HG02759 (cell line): Measurements from ENCODE around the gene SLC52A1.
A peak's percentile ranks its signal among the peaks of the same experiment; 100 is the strongest.
"Not testable (repeated sequence)": the region's sequence is repeated elsewhere in the genome, so short reads cannot be mapped to it uniquely, and the experiment has no call there.

Source experiments
- ATAC-seq: cut with Tn5 transposase; IDR thresholded peaks from one replicate; pipeline ENCODE4 v1.9.1; 2021; ENCODE audit warnings: mild to moderate bottlenecking, moderate library complexity; ENCODE audit not compliant: unreplicated experiment

Gene SLC52A1

DNA sequence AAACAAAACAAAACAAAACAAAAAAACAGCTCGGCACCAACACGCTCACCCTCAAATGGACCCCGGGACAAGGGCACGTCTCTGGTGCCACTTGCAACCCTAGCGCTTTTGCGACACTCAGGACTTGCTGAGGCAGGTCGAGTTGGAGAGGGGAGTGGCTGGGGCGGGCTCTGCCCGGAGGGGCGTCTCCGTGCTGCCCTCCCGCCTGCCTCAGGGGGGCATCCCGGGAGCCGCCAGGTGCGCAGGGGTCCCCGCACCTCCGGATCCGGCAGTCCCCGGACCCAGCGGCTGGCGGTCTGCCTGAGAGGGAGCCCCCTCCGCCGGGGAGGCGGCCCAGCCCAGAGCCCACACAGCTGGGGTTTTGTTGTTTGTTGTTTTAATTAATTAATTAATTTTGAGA lies at the start of gene SLC52A1:
SLC52A1 (minus strand) TSS at position 112 of the 400 bp plus-strand sequence. CDS start 820 bp downstream, outside the sequence.
- no peak for ATAC-seq

- ATAC-seq: no peak
Measured at GRCh38 chr17:5080591-5080990, 45.4 kb upstream of the SLC52A1 start.

DNA sequence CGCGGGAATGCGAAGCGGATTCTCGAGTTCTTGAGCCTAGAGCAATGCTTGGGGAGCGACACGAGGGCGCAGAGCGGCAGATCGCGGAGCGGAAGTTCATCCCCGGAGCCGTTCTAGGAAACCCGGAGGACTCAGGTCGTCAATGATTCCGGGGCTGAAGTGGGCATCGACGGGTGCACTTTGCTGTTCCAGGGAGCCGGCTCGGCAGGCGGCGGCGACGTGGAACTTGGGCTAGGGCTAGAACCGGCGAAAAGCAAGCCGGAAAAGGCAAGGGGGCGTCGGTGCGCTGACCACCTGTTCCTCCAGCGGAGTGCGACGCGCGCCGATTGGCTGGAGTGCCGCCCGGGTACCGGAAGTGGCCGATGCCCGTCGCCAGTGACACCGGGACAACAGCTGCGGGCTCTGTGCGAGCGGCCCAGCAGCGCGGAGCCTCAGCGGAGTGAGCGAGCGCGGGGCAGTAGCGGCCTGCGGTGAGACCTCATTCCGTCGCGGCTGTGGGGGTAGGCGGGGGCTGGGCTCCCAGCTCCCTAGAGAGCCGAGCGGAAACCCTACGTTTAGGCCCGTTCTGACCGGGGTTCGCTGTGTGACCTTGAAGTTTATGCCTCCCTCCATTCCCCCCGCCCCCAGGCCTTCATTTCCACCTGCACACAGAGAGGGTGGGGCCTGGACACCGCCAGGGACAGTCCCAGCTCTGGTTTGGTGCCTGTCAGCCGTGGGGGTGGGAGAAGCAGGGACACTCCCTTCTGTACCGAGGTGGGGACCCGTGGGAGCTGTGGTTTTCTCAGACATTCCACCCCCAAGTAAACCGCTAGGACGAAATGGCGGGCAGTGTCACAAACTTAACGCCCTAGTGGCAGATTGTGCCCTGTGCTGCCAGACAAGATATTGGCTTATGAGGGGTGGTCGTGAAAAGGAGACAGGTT lies 43.1 kb upstream of the SLC52A1 start, which contains the start of gene ZFP3:
ZFP3 (plus strand) TSS at position 362 of the 923 bp plus-strand sequence. CDS start 13,038 bp downstream, outside the sequence.
- peak; percentile 85 for ATAC-seq

- no peak for ATAC-seq
Measured at GRCh38 chr17:5077781-5078105, 42.5 kb upstream of the SLC52A1 start.

DNA sequence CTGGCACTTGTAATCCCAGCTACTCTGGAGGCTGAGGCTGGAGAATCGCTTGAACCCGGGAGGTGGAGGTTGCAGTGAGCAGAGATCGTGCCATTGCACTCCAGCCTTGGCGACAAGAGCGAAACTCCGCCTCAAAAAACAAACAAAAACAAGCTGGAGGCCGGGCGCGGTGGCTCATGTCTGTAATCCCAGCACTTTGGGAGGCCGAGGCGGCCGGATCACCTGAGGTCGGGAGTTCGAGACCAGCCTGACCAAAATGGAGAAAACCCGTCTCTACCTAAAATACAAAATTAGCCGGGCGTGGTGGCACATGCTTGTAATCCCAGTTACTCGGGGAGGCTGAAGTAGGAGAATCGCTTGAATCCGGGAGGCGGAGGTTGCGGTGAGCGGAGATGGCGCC lies 42.0 kb upstream of the SLC52A1 start:
- not testable (repeated sequence) for ATAC-seq

DNA sequence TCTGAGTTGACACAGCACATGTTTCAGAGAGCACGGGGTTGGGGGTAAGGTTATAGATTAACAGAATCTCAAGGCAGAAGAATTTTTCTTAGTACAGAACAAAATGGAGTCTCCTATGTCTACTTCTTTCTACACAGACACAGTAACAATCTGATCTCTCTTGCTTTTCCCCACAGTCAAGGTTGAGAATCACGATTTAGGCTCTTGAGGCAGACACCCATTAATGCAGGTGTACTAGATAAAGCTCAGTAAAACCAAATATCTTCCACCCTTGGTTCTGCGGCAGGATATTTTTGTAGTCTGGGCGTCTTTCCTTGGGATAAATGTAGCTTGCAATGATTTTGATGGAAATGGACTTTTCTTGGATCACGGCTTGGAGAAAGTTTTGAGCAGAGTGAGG lies 40.2 kb upstream of the SLC52A1 start:
- not testable (repeated sequence) for ATAC-seq

DNA sequence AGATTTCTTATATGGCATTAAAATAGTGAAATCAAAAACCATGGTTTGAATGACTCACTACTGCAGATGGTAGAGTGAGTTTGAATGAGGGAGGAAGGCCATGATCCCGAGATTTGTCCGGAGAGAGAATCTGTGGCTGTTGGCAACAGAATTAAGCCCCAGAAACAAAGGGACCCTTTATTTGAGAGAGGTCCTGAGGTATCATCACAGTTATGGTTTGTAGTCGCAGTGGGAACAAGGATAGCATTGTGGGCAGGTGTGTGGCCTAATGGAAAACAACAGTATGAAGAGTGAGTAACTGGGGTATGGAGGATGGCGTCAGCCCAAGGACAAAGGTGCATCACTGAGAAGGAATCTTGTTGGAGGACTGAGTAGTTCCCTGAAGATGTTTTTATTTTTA lies 34.5 kb upstream of the SLC52A1 start:
- ATAC-seq: no peak

DNA sequence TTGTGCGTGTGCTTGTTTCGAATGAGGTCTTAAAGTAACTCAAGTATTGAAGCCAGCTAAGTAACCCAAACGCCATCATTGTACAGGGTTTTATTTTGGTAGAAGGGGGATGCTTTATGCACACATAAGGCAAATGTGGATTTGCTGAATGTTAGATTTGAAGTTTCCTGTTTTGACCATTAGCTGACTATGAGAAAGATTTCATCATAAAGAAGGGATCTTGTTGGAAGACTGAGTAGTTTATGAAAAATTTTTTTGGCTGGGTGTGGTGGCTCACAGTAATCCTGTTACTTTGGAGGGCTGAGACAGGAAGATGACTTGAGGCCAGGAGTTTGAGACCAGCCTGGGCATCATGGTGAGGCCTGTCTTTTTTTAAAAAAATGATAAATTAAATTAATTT lies 33.0 kb upstream of the SLC52A1 start:
- no peak for ATAC-seq

- ATAC-seq: no peak
Measured at GRCh38 chr17:5065227-5065744, 30.1 kb upstream of the SLC52A1 start.

GRCh38 chr17:5055543-5055942 lies 20.3 kb upstream of the SLC52A1 start:
- ATAC-seq: no peak

GRCh38 chr17:5050278-5050677 lies 15.1 kb upstream of the SLC52A1 start:
- ATAC-seq: no peak

DNA sequence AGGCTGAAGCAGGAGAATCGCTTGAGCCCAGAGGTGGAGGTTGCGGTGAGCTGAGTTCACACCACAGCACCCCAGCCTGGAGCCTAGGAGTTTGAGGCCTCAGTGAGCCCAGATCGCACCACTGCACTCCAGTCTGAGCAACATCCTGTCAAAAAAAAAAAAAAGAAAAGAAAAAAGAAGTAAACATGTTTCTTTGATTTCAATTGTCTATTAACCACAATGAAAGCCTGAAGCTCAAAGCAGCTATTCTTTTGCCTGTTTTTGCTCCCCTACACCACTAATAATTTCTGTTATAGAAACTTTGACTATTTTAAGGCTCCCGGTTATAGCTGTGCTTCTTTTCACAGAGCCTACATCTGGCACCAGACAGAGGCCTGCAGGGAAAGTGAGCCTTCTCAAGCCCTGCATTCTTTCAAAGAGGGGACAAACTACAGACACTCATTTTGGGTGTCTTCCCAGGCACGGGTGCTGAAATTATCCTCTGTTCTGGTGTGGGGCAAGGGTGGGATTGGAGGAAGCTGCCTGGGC lies 14.2 kb upstream of the SLC52A1 start:
- no peak for ATAC-seq

DNA sequence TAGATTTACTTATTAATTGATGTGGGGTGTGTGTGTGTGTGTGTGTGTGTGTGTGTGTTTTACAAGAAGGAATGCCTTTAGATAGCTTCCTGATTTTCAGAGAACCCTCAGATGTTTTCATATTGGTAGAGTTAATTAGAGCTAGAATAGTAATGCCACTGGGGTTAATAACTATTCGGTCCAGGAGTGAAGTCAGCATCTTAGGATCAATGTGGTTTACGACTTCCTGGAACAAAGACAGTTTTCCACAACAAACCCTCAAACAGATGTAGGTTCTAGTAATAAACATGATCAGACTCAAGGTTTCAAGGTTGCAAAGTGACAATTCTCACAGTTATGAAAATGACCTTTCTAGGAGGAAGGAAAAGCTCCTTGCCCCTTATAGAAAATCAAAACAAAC lies 12.2 kb upstream of the SLC52A1 start:
- no peak for ATAC-seq

DNA sequence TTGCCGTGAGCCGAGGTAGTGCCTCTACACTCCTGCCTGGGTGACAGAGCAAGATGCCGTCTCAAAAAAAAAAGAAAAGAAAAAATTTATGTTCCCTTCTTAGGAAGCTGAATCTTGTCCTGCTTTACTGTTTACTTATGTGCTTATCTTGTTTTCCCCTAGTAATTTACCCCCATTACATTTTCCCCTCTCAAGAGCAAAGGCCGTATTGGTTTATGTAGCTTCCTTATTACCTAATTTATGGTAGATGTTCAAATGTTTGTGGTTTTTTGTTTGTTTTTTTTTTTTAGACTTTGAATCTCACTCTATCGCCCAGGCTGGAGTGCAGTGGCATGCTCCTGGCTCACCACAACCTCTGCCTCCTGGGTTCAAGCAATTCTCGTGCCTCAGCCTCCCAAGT lies 10.3 kb upstream of the SLC52A1 start:
- ATAC-seq: no peak

- ATAC-seq: no peak
Measured at GRCh38 chr17:5044630-5045029, 9.4 kb upstream of the SLC52A1 start.

- ATAC-seq: no peak
Measured at GRCh38 chr17:5043524-5043923, 8.3 kb upstream of the SLC52A1 start.

DNA sequence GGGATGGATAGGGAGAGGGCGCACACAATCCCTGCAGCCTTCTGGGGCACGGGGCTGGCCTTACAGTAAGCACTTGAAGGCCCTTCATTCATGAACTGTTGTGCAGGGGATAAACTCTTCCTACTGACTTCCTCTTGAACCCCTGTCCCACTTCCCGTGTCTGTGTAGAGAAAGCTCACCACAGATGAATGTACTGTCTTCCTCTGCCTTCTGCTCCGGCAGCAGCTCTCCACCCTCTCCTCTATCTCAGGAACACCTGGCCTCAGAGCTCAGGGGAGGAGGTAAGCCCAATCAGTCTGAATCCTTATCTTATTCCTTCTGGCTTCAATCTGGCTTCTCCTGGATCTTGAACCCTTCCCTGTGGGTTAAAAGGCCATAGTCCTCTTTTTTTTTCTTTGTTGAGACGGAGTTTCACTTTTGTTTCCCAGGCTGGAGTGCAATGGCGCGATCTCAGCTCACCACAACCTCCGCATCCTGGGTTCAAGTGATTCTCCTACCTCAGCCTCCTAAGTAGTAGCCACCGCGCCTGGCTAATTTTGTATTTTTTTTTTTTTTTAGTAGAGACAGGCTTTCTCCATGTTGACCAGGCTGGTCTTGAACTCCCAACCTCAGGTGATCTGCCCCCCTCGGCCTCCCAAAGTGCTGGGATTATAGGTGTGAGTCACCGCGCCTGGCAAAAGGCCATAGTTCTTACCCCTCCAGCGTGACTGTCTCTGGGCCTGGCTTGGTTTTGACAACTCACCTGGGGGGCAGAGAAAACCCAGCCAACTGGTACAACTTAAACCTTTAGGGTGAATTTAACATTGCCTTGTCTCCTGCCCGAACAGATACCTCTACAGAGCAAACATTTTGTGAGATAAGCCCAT lies 7.2 kb upstream of the SLC52A1 start:
- ATAC-seq: no peak

DNA sequence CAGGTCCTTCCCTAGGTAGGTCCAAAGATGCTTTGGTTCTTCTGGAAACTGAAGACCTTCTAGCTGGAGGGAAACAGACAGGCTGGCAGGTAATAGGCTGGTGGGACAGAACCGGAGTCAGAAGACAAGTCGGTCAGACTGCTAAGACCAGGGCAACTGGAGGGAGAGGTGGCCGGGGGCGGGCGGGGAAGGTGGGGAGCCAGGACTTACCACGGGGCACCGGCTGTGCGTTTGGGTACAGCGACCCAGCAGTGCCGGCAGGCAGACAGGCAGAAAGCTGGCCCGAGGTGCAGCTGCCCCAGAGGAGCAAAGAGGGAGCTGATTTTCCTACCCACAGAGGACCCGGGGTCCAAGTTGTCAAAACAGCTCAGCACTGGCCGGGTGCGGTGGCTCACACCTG lies 575 bp downstream of the SLC52A1 start:
- ATAC-seq: no peak

GRCh38 chr17:5034063-5034462 lies 1.2 kb downstream of the SLC52A1 start:
- ATAC-seq: no peak

DNA sequence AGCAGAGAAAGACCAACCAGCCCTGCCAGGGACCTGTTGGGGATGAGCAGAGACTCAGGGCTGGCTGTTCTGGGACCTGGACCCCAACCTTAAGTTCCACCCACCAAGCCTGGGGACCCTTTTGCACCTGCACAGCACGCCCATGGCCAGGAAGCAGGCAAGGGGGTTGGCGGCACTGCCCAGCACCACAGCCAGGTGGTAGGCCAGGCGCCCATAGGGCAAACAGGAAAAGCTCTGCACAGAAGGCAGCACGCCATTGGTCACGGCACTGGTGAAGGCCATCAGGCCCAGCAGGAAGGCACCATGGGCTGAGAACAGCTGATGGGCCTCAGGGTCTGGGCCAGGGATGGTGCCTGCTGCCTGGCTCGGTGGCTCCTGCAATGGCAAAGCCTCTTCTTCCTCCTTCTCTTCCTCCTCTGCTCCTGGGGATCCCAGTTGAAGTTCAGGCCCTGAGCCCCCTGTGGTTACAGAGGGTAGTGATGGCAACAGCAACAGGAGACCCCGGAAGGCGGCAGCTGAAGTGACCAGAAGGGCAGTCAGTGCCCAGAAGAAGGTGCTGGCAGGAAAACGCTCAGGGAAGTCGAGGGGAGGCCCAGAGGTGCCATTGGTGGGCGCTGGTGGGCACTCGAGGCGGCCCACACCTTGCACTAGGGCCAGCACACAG lies 1.7 kb downstream of the SLC52A1 start:
- ATAC-seq: no peak

GRCh38 chr17:5032865-5033264 lies 2.4 kb downstream of the SLC52A1 start:
- no peak for ATAC-seq
